Brain microvascular endothelial cell (primary cell): ENCODE results near the gene NDUFS4.
"Not testable (repeated sequence)": the region's sequence is repeated elsewhere in the genome, so short reads cannot be mapped to it uniquely, and the experiment has no call there.

Experiments
- DNase-seq: peaks from one replicate; pipeline ENCODE4 v3.0.0-alpha.2; 2020
- H3K27ac ChIP-seq: fragments of 250-450 bp; sonication (Bioruptor Pico); 2 replicates; pipeline ENCODE4 v1.5.1; 2020; ENCODE audit warnings: mild to moderate bottlenecking, moderate library complexity
- H3K27me3 ChIP-seq: fragments of 250-450 bp; sonication (Bioruptor Pico); replicated peaks from 2 replicates; pipeline ENCODE4 v1.5.1; 2020; ENCODE audit warnings: mild to moderate bottlenecking
- H3K36me3 ChIP-seq: fragments of 250-450 bp; sonication (Bioruptor Pico); replicated peaks from 2 replicates; pipeline ENCODE4 v1.5.1; 2020; ENCODE audit warnings: mild to moderate bottlenecking
- H3K4me3 ChIP-seq: 2 replicates; pipeline ENCODE4 v1.5.1; 2011; ENCODE audit warnings: low read depth, mild to moderate bottlenecking, control low read depth, low read length, moderate library complexity
- CTCF ChIP-seq: IDR thresholded peaks from 2 replicates; pipeline ENCODE4 v1.5.1; 2011; ENCODE audit warnings: low read depth, mild to moderate bottlenecking, moderate library complexity, low read length, control low read depth, inconsistent platforms; ENCODE audit errors: missing control alignments
- in situ Hi-C: cut with HindIII; loops from 2 replicates; pipeline ENCODE4 v1.10.0; 2017; ENCODE audit warnings: low sequenced_read_pairs, low pct_ligation_motif_present

Gene NDUFS4

GRCh38 chr5:53560506-53561191, at the start of gene NDUFS4:
Gene NDUFS4, plus strand, starts transcription at chr5:53560639. Its CDS starts 24 bp downstream, at chr5:53560663.
- H3K27me3 ChIP-seq = no peaks in the 10 kb centered on the region
- TF ChIP-seq CTCF = no peak
- H3K4me3 ChIP-seq = peak within 1 kb of the TSS; percentile 95
- in situ Hi-C loops = no loop called here
- peak; percentile 94 for DNase-seq
- H3K36me3 ChIP-seq = no peaks in the 10 kb centered on the region
- H3K27ac ChIP-seq = peak within 1 kb of the TSS; percentile 70

GRCh38 chr5:53512539-53512938, 47.9 kb upstream of the NDUFS4 start:
- Histone ChIP-seq H3K36me3 (no peaks in the 10 kb centered on the region), H3K27me3 (no peaks in the 10 kb centered on the region), H3K4me3 (no peak overlapping the region), H3K27ac (no peak overlapping the region)
- in situ Hi-C loops = no loop called here
- TF ChIP-seq CTCF = no peak
- DNase-seq = no peak

DNA sequence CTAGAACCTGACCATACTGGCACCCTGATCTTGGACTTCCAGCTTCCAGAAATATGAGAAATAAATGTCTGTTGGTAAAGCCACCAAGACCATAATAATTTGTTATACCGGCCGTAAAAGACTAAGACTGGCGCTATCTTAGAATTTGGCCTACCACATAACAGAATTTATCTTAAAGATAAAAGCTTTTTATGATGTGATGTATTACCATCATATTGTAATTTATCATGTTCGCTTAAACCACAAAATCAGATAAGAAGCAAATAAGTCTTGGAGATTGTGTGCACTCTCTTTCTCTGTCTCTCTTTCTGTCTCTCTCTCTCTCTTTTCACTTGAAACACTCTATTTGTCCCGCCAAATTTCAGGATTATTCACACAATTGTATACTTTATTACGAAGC, 44.5 kb upstream of the NDUFS4 start:
- in situ Hi-C loops = no loop called here
- TF ChIP-seq CTCF = no peak

GRCh38 chr5:53520813-53521212, 39.6 kb upstream of the NDUFS4 start:
- TF ChIP-seq CTCF = no peak
- in situ Hi-C loops = no loop called here
- H3K27me3 ChIP-seq = no peaks in the 10 kb centered on the region

More for the DNA sequence above, 44.5 kb upstream of the NDUFS4 start:
- DNase-seq = no peak
- no peaks in the 10 kb centered on the region for H3K27me3 ChIP-seq
- no peak overlapping the region for H3K4me3 ChIP-seq
- H3K36me3 ChIP-seq = no peaks in the 10 kb centered on the region
- H3K27ac ChIP-seq = no peak overlapping the region

GRCh38 chr5:53537711-53538110, 22.7 kb upstream of the NDUFS4 start:
- no peak for TF ChIP-seq CTCF
- in situ Hi-C loops = no loop called here

More at GRCh38 chr5:53520813-53521212, 39.6 kb upstream of the NDUFS4 start:
- no peaks in the 10 kb centered on the region for H3K36me3 ChIP-seq
- DNase-seq = no peak
- no peak overlapping the region for H3K4me3 ChIP-seq
- H3K27ac ChIP-seq = no peak overlapping the region

GRCh38 chr5:53540739-53541138, 19.7 kb upstream of the NDUFS4 start:
- DNase-seq, H3K27ac ChIP-seq, H3K4me3 ChIP-seq, H3K36me3 ChIP-seq, H3K27me3 ChIP-seq, in situ Hi-C loops: not testable (repeated sequence)

More at GRCh38 chr5:53537711-53538110, 22.7 kb upstream of the NDUFS4 start:
- Histone ChIP-seq H3K4me3 (no peak overlapping the region), H3K27ac (no peak overlapping the region), H3K36me3 (no peaks in the 10 kb centered on the region), H3K27me3 (no peaks in the 10 kb centered on the region)
- DNase-seq = no peak
